Umbilical cord (tissue), 1 donor: ENCODE results near the gene STIL. TPM values are rescaled to one million over a fixed set of nuclear protein-coding genes. Genes with fewer than 3 reads are reported as not detected.

Experiments
- total RNA-seq: library from RNA; depleted of rRNA; stranded (reverse); fragments of >200 nt; gene quantifications from one replicate; pipeline ENCODE4 v1.2.3, GENCODE V29; 2014; ENCODE audit warnings: low replicate concordance; ENCODE audit not compliant: insufficient read depth

Gene STIL
- total RNA-seq, 1 donor from 2014 or later = 3.6 TPM

Other genes starting within 250 kb of the STIL start
- not detected for gene CYP4Z1, start 246.9 kb downstream of the STIL start, total RNA-seq
- not detected for gene CYP4A22, start 176.7 kb downstream of the STIL start, total RNA-seq
- not detected for gene PDZK1IP1, start 124.1 kb downstream of the STIL start, total RNA-seq
- gene TAL1, start 81.9 kb downstream of the STIL start, total RNA-seq = 3.1 TPM
- 157 TPM for gene CMPK1, start 19.6 kb upstream of the STIL start, total RNA-seq
- gene FOXE3, start 102.1 kb upstream of the STIL start, total RNA-seq = not detected
- gene FOXD2, start 123.9 kb upstream of the STIL start, total RNA-seq = 0.24 TPM